ENCODE results near the gene METRN. TPM values are rescaled to one million over a fixed set of nuclear protein-coding genes. Genes with fewer than 3 reads are reported as not detected.

METRN gene
- total RNA-seq, 2 experiments from 2014 or later: 2.6 to 3.2 TPM

DNA sequence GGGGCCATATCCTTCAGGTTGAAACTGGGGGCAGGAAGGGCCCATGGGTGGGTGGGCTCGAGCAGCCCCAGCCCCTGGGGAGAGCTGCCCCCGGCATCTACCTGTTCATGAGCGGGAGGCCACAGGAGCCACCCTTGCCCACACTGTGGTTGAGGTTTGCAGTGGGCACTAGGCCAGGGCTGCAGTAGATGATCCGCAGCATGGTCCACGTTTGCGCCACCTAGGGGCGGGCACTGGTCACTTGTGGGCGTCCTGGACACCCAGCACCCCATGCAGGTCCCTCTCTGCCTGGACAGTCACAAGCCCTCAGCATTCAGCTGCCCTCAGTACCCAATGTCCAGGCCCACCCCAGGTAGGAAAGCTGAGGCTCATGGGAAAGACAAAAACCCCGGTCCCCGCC lies 29.0 kb upstream of the METRN start:
- DNase-seq (peak in 1 of 14 experiments; percentile 52), ATAC-seq (ENCODE audit: poor library complexity) (no peak)
- H3K27me3 Mint-ChIP-seq: no peaks in the 10 kb centered on the region
- Histone ChIP-seq H3K36me3 (ENCODE audit: insufficient read depth, low read length) (peaks cover 29% of the 10 kb centered on the region), H3K4me3 (ENCODE audit: low read length) (no peak overlapping the region), H3K27me3 (ENCODE audit: control insufficient read depth in 1 of 2, insufficient read depth in 2 of 2, low read length in 2 of 2) (no peaks in the 10 kb centered on the region), H3K27ac (ENCODE audit: low read depth in 1 of 2, low read length in 2 of 2) (no peak overlapping the region), H3K9me3 (ENCODE audit: control insufficient read depth in 1 of 2, insufficient read depth in 1 of 2, low read length in 2 of 2) (peaks cover 0 to 6% of the 10 kb centered on the region in 2 experiments), H3K4me1 (ENCODE audit: insufficient read depth, low read length) (peaks cover 73% of the 10 kb centered on the region)
- H3K9me3 Mint-ChIP-seq: no peaks in the 10 kb centered on the region
- peaks cover 16% of the 10 kb centered on the region for H3K4me1 Mint-ChIP-seq (ENCODE audit: low read depth)
- no peak overlapping the region for H3K27ac Mint-ChIP-seq
- peaks cover 23% of the 10 kb centered on the region for H3K36me3 Mint-ChIP-seq (ENCODE audit: low read depth)
- H3K4me3 Mint-ChIP-seq: peak overlapping the region; percentile 38
- ChIA-PET POLR2A (interaction anchor here (1.5 kb wide), 1 partner anchor 10 kb away, joined by 5 read pairs; no protein-coding TSS in a partner anchor), CTCF (interaction anchor here (1.8 kb wide), 1 partner anchor 18 kb away, joined by 5 read pairs; the partner anchor contains the start of gene RHOT2)
- TF ChIP-seq, protein P1, sequence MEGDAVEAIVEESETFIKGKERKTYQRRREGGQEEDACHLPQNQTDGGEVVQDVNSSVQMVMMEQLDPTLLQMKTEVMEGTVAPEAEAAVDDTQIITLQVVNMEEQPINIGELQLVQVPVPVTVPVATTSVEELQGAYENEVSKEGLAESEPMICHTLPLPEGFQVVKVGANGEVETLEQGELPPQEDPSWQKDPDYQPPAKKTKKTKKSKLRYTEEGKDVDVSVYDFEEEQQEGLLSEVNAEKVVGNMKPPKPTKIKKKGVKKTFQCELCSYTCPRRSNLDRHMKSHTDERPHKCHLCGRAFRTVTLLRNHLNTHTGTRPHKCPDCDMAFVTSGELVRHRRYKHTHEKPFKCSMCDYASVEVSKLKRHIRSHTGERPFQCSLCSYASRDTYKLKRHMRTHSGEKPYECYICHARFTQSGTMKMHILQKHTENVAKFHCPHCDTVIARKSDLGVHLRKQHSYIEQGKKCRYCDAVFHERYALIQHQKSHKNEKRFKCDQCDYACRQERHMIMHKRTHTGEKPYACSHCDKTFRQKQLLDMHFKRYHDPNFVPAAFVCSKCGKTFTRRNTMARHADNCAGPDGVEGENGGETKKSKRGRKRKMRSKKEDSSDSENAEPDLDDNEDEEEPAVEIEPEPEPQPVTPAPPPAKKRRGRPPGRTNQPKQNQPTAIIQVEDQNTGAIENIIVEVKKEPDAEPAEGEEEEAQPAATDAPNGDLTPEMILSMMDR (IDR thresholded peaks at IDR 0.05): no peak
- intact Hi-C loops (cut with DNase I, micrococcal nuclease): no loop called here

DNA sequence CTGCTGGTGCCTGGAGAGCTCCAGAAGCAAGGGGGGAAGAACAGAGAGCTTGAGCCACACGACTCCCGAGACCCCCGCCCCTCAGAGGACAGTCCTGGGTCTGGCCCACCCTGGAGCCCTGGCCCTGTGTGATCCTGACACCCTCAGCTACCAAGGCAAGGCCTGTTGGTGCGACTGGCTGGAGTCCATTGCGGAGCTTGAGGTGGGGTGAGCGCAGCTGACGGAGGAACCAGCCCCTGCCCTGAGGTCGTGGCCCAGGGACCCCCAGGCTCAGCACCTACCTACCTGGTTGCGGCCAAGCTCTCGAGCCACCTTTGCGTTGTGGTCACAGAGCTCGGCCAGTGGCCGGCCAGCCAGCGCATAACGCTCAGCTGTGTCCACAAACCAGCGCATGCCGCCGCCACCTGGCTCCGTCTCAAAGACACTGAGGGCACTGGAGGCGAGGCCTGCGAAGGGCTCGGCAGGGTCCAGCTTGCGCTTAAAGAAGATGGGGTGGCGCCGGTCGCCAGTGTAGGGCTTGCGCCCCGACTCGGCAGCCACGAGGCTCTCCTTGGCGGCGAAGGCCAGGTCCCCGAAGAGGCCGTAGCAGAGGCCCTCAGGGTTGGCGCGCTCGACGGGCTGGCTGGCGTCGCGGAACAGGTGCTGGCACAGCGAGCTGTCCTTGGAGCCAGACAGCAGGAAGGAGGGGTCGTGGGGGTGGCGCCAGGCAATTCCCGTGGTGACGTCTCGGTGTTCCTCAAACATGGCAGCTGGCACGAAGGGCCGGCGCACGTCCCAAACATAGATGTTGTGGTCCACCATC lies 28.3 kb upstream of the METRN start:
- Mint-ChIP-seq H3K27ac (no peak overlapping the region), H3K27me3 (no peaks in the 10 kb centered on the region), H3K9me3 (no peaks in the 10 kb centered on the region), H3K4me1 (ENCODE audit: low read depth) (peaks cover 16% of the 10 kb centered on the region), H3K4me3 (peak overlapping the region; percentile 42), H3K36me3 (ENCODE audit: low read depth) (peaks cover 16% of the 10 kb centered on the region)
- Histone ChIP-seq H3K27me3 (ENCODE audit: control insufficient read depth in 1 of 2, insufficient read depth in 2 of 2, low read length in 2 of 2) (no peaks in the 10 kb centered on the region), H3K36me3 (ENCODE audit: insufficient read depth, low read length) (peaks cover 26% of the 10 kb centered on the region), H3K9me3 (ENCODE audit: control insufficient read depth in 1 of 2, insufficient read depth in 1 of 2, low read length in 2 of 2) (peaks cover 0 to 7% of the 10 kb centered on the region in 2 experiments), H3K27ac (ENCODE audit: low read depth in 1 of 2, low read length in 2 of 2) (no peak overlapping the region), H3K4me3 (ENCODE audit: low read length) (no peak overlapping the region), H3K4me1 (ENCODE audit: insufficient read depth, low read length) (peaks cover 66% of the 10 kb centered on the region)
- DNase-seq (peak in 1 of 14 experiments; percentile 43), ATAC-seq (ENCODE audit: poor library complexity) (no peak)
- TF ChIP-seq, protein P1 (IDR thresholded peaks at IDR 0.05): no peak
- CTCF ChIA-PET: interaction anchor here (1.8 kb wide), 1 partner anchor 19 kb away, joined by 5 read pairs; the partner anchor contains the start of gene RHOT2
- intact Hi-C loops (cut with DNase I, micrococcal nuclease): no loop called here
- POLR2A ChIA-PET: interaction anchor here (1.5 kb wide), 1 partner anchor 9 kb away, joined by 5 read pairs; no protein-coding TSS in a partner anchor

DNA sequence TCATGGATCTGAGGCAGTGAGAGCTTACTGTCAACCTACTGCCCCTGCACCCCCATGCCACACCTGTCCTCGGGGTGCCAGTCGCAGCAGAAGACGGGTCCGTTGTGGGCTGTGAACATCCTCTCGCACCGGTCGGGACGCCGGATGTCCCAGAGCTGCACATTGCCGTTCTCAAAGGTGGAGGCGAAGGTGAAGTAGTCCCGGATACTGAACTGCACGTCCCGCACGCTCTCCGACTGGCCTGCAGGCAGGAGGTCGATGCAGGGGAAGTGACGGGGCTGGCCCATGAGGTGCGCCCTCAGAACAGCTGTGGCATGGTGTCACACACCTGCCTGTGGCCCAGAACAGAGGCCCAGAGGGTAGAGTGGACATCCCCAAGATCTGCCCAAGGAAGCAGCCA lies 27.4 kb upstream of the METRN start:
- DNase-seq (no peak), ATAC-seq (ENCODE audit: poor library complexity) (no peak)
- H3K27me3 ChIP-seq (ENCODE audit: control insufficient read depth in 1 of 2, insufficient read depth in 2 of 2, low read length in 2 of 2): no peaks in the 10 kb centered on the region
- no peak overlapping the region for H3K4me3 ChIP-seq (ENCODE audit: low read length)
- Mint-ChIP-seq H3K36me3 (ENCODE audit: low read depth) (peaks cover 10% of the 10 kb centered on the region), H3K27ac (no peak overlapping the region), H3K4me1 (ENCODE audit: low read depth) (peaks cover 18% of the 10 kb centered on the region), H3K27me3 (no peaks in the 10 kb centered on the region), H3K9me3 (no peaks in the 10 kb centered on the region), H3K4me3 (no peak overlapping the region)
- TF ChIP-seq, protein P1 (IDR thresholded peaks at IDR 0.05): no peak
- intact Hi-C loops (cut with DNase I, micrococcal nuclease): no loop called here
- H3K27ac ChIP-seq (ENCODE audit: low read depth in 1 of 2, low read length in 2 of 2): no peak overlapping the region
- H3K4me1 ChIP-seq (ENCODE audit: insufficient read depth, low read length): peaks cover 57% of the 10 kb centered on the region
- peaks cover 18% of the 10 kb centered on the region for H3K36me3 ChIP-seq (ENCODE audit: insufficient read depth, low read length)
- CTCF ChIA-PET: interaction anchor here (1.8 kb wide), 1 partner anchor 20 kb away, joined by 5 read pairs; the partner anchor contains the start of gene RHOT2
- POLR2A ChIA-PET: no interaction called here
- peaks cover 0 to 7% of the 10 kb centered on the region in 2 experiments for H3K9me3 ChIP-seq (ENCODE audit: control insufficient read depth in 1 of 2, insufficient read depth in 1 of 2, low read length in 2 of 2)
